Duodenal mucosa (tissue), 2 donors: ENCODE data around the gene ZNF490.
A peak's percentile ranks its signal among the peaks of the same experiment; 100 is the strongest.
"Not testable (repeated sequence)": the region's sequence is repeated elsewhere in the genome, so short reads cannot be mapped to it uniquely, and the experiment has no call there.

Experiments used
- H3K27ac ChIP-seq: one replicate; pipeline ENCODE4 v1.7.0; 2013; ENCODE audit warnings: low read depth, low read length
- H3K27me3 ChIP-seq, 2 donors: one replicate each; pipeline ENCODE4 v1.7.0; 2013; ENCODE audit warnings: low read length in 2 of 2, control low read depth in 1 of 2; ENCODE audit not compliant: insufficient read depth in 2 of 2, control insufficient read depth in 1 of 2
- H3K36me3 ChIP-seq, 2 donors: one replicate each; pipeline ENCODE4 v1.7.0; 2013; ENCODE audit warnings: low read length in 2 of 2, control low read depth in 1 of 2; ENCODE audit not compliant: insufficient read depth in 2 of 2, control insufficient read depth in 1 of 2
- H3K4me1 ChIP-seq, 2 donors: one replicate each; pipeline ENCODE4 v1.7.0; 2013; ENCODE audit warnings: low read length in 2 of 2, control low read depth in 1 of 2; ENCODE audit not compliant: insufficient read depth in 2 of 2, control insufficient read depth in 1 of 2
- H3K4me3 ChIP-seq, 2 donors: one replicate each; pipeline ENCODE4 v1.7.0; 2013; ENCODE audit warnings: low read length in 2 of 2, low read depth in 1 of 2
- H3K9ac ChIP-seq, 2 donors: one replicate each; pipeline ENCODE4 v1.7.0; 2013; ENCODE audit warnings: low read length in 2 of 2, low read depth in 1 of 2
- H3K9me3 ChIP-seq, 2 donors: one replicate each; pipeline ENCODE4 v1.7.0; 2013; ENCODE audit warnings: low read length in 2 of 2, control low read depth in 1 of 2; ENCODE audit not compliant: control insufficient read depth in 1 of 2

The ZNF490 gene

GRCh38 chr19:12623361-12624031 is 12.9 kb upstream of the ZNF490 start:
- Histone ChIP-seq H3K27ac (no peak overlapping the region), H3K9ac (no peak overlapping the region), H3K36me3 (peaks cover 14 to 46% of the 10 kb centered on the region in 2 donors), H3K4me3 (no peak overlapping the region), H3K4me1 (no peaks in the 10 kb centered on the region), H3K9me3 (peaks cover 18% of the 10 kb centered on the region in 2 donors), H3K27me3 (no peaks in the 10 kb centered on the region)

- H3K9ac ChIP-seq, H3K27ac ChIP-seq, H3K4me1 ChIP-seq, H3K9me3 ChIP-seq, H3K4me3 ChIP-seq, H3K27me3 ChIP-seq: not testable (repeated sequence)
- peaks cover 3 to 27% of the 10 kb centered on the region in 2 donors for H3K36me3 ChIP-seq
Observed at GRCh38 chr19:12621253-12622024, 10.8 kb upstream of the ZNF490 start.

- Histone ChIP-seq H3K9ac (no peak overlapping the region), H3K9me3 (no peaks in the 10 kb centered on the region), H3K4me1 (peaks cover 8 to 9% of the 10 kb centered on the region in 2 donors), H3K27ac (no peak overlapping the region), H3K36me3 (peaks cover 0 to 4% of the 10 kb centered on the region in 2 donors), H3K27me3 (no peaks in the 10 kb centered on the region), H3K4me3 (no peak overlapping the region)
Observed at GRCh38 chr19:12617646-12618045, 7.0 kb upstream of the ZNF490 start.

GRCh38 chr19:12611361-12611699 is 717 bp upstream of the ZNF490 start:
- peaks cover 0 to 16% of the 10 kb centered on the region in 2 donors for H3K36me3 ChIP-seq
- H3K4me3 ChIP-seq = peak overlapping the region; percentile 100
- peaks cover 7 to 8% of the 10 kb centered on the region in 2 donors for H3K4me1 ChIP-seq
- H3K9me3 ChIP-seq = no peaks in the 10 kb centered on the region
- peak overlapping the region; percentile 100 for H3K27ac ChIP-seq
- peak overlapping the region; percentile 97 to 99 for H3K9ac ChIP-seq
- H3K27me3 ChIP-seq = no peaks in the 10 kb centered on the region

- Histone ChIP-seq H3K27me3 (no peaks in the 10 kb centered on the region), H3K9me3 (no peaks in the 10 kb centered on the region), H3K4me1 (no peaks in the 10 kb centered on the region), H3K4me3 (no peak overlapping the region), H3K27ac (no peak overlapping the region), H3K36me3 (peaks cover 0 to 16% of the 10 kb centered on the region in 2 donors), H3K9ac (no peak overlapping the region)
Observed at GRCh38 chr19:12607631-12608030, 3.0 kb downstream of the ZNF490 start.

GRCh38 chr19:12606796-12607195 is 3.8 kb downstream of the ZNF490 start:
- H3K27ac ChIP-seq = no peak overlapping the region
- H3K36me3 ChIP-seq = peaks cover 0 to 16% of the 10 kb centered on the region in 2 donors
- H3K4me1 ChIP-seq = no peaks in the 10 kb centered on the region
- no peak overlapping the region for H3K9ac ChIP-seq
- no peaks in the 10 kb centered on the region for H3K27me3 ChIP-seq
- H3K4me3 ChIP-seq = no peak overlapping the region
- H3K9me3 ChIP-seq = no peaks in the 10 kb centered on the region

- Histone ChIP-seq H3K4me3 (no peak overlapping the region), H3K4me1 (no peaks in the 10 kb centered on the region), H3K9ac (no peak overlapping the region), H3K36me3 (peaks cover 0 to 13% of the 10 kb centered on the region in 2 donors), H3K27me3 (no peaks in the 10 kb centered on the region), H3K9me3 (no peaks in the 10 kb centered on the region), H3K27ac (no peak overlapping the region)
Observed at GRCh38 chr19:12603714-12604113, 6.9 kb downstream of the ZNF490 start.

- Histone ChIP-seq H3K36me3 (peaks cover 0 to 9% of the 10 kb centered on the region in 2 donors), H3K4me3 (no peak overlapping the region), H3K9ac (no peak overlapping the region), H3K9me3 (no peaks in the 10 kb centered on the region), H3K27ac (no peak overlapping the region), H3K27me3 (no peaks in the 10 kb centered on the region), H3K4me1 (no peaks in the 10 kb centered on the region)
Observed at GRCh38 chr19:12597594-12597993, 13.0 kb downstream of the ZNF490 start.

GRCh38 chr19:12596927-12597548 is 13.6 kb downstream of the ZNF490 start:
- no peak overlapping the region for H3K27ac ChIP-seq
- H3K36me3 ChIP-seq = peaks cover 0 to 9% of the 10 kb centered on the region in 2 donors
- no peak overlapping the region for H3K4me3 ChIP-seq
- no peaks in the 10 kb centered on the region for H3K27me3 ChIP-seq
- H3K9ac ChIP-seq = no peak overlapping the region
- H3K9me3 ChIP-seq = no peaks in the 10 kb centered on the region
- H3K4me1 ChIP-seq = no peaks in the 10 kb centered on the region

GRCh38 chr19:12596485-12596884 is 14.1 kb downstream of the ZNF490 start:
- peaks cover 0 to 9% of the 10 kb centered on the region in 2 donors for H3K36me3 ChIP-seq

More at GRCh38 chr19:12596485-12596884, 14.1 kb downstream of the ZNF490 start:
- no peaks in the 10 kb centered on the region for H3K4me1 ChIP-seq
- no peak overlapping the region for H3K9ac ChIP-seq
- no peak overlapping the region for H3K27ac ChIP-seq
- no peaks in the 10 kb centered on the region for H3K27me3 ChIP-seq
- H3K4me3 ChIP-seq = no peak overlapping the region
- H3K9me3 ChIP-seq = no peaks in the 10 kb centered on the region
